GM18907 (cell line): ENCODE results near the gene NBPF26.
"Not testable (repeated sequence)": the region's sequence is repeated elsewhere in the genome, so short reads cannot be mapped to it uniquely, and the experiment has no call there.

Experiments used
- ATAC-seq: cut with Tn5 transposase; IDR thresholded peaks from one replicate; pipeline ENCODE4 v1.9.1; 2021; ENCODE audit warnings: mild to moderate bottlenecking, moderate library complexity; ENCODE audit not compliant: unreplicated experiment

NBPF26 gene

DNA sequence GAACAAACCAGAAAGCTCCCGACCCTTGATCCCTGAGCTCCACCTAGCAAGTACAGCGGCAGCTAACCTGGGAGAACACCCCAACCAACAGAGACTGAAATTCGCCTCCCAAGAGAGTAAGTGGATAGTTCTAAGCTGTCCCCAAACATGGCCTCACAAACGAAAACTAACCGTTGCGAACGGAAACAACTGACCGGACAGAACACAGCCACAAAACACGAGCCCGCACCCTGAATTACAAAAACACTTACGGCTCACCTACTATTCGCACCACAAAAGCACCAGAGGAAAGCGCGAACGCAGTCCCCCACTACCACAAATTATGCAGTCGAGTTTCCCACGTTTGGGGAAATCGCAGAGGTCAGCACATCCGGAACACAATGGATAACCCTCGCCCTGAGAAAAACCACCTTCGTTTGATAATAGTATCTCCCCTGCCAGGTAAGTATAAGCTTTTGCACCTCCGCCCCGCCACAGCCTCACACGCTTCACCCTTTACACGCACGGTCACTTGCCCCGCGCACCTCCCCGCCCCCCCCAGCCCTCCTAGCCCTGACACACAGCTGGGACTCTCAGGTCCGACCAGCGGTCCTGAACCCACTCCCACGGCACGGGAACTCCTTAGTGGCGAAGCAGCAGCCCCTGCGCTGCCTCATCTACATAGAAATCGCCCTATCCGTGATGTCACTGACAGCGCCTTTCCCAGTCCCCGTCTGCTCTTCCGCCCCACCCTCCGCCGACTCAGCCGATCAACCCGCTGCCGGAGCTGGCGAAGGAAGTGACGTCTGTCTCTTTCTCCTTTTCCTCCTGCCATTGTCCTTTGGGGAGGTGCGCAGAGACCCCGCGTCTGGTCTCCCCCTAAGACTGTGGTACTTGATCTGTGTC, 127.0 kb downstream of the NBPF26 start:
- ATAC-seq = peak; percentile 62

DNA sequence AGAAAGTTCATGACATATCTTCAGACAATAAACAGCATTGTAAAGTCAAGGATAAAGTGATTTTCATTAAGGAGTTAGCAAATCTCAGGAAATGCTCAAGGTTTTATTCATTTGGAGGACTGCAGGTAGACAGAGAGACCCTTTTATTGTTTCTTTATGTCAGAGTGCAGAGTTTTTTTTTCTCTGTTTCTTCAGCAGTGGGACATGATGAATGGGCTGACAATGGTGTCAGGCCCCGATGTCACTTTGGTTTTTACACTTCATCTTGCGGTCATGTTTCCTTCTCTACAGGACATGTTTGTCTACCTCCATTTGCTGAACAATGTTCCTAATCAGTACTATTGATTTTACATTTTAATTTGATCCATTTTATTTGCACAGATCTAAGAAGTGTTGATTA, 134.4 kb downstream of the NBPF26 start:
- not testable (repeated sequence) for ATAC-seq

DNA sequence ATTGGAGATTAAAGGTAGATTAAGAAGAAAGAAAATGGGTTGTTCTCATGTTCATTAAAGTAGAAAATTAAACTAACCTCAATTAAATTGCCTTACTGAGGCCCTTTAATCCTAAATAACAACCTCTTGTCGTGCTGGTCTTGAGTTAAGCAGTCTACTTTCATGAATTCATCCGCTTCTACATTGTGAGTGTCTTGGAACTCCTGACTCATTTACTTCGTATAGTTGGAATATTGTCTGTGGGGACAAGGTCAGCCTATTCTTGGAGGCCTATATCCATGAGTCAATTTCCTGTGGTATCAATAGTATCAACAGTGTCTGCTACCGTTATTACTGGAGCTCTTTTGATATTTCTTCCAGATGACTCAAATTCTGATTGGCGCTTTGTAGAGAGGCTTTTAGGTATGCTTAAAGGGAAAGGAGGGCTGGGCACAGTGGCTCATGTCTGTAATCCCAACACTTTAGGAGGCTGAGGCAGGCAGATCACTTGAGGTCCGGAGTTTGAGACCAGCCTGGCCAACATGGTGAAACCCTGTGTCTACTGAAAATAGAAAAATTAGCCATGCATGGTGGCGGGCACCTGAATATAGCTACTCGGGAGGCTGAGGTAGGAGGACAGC, 136.0 kb downstream of the NBPF26 start:
- ATAC-seq = not testable (repeated sequence)

DNA sequence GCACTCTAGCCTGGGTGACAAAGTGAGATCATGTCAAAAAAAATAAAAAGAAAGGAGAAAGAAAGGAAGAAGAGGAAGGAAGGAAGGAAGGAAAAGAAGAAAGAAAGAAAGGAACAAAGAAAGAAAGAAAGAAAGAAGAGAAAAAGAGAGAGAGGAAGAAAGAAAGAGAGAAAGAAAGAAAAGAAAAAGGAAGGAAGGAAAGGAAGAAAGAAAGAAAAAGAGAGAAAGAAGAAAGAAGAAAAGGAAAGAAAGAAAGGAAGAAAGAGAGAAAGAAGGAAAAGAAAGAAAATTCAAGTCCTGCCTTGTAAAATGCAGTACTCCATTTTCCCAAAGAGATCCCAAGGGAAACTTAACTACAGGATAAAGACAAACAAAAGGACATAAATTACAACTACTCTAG, 154.5 kb downstream of the NBPF26 start:
- ATAC-seq = not testable (repeated sequence)

DNA sequence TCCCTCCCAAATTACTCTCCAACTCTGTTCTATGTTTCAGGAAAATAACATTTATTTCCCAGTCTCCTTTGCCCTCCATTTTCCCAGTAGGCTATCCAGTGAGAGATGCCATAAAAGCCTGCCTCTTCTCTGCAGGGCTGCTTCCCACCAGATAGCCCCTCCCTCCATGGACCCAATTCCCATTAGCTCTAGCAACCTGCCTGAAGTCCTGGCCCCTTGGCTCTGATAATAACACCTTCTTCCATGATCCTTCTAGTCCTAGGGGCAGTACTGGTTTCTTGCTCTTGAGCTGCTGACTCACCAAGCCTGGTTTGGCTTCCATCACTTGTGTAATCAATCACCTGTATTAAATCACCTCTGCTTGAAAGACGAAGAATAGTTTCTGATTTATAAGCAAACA, 156.3 kb downstream of the NBPF26 start:
- not testable (repeated sequence) for ATAC-seq

DNA sequence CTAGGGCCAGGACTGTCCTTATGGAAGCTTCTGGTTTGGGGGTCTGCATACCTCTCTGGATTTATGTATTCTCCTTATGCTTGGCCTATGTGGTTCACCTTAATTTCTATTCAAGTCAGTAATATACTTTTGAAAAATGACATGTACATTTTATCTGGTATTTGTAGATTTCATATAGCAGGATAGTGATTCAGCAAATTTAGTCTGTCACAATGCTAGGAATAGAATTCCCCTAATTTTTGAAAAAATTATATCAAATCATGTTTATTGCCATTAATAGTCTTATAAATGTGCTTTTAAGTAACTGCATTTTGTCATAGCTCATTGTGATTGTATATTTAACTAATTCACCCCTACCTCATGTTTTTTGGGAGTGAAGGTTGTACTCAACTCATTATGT, 158.2 kb downstream of the NBPF26 start:
- ATAC-seq = not testable (repeated sequence)
